ENCODE data around the gene TOB1.
A peak's percentile ranks its signal among the peaks of the same experiment; 100 is the strongest.

TOB1 gene

GRCh38 chr17:50867363-50868139, 1.4 kb upstream of the TOB1 start:
- ChIA-PET CTCF (interaction anchor here (0.5 to 5.7 kb wide), 9 partner anchors 10 to 363 kb away, joined by 3 to 35 read pairs (median 5); no protein-coding TSS in a partner anchor), POLR2A (interaction anchor here (1.0 to 4.0 kb wide), 30 partner anchors 9 to 470 kb away, joined by 3 to 106 read pairs (median 12); partner anchors contain the start of genes LRRC59, LUC7L3 and SPAG9)
- no peaks in the 10 kb centered on the region for H3K9me3 ChIP-seq (ENCODE audit: control insufficient read depth, insufficient read depth, low read depth, low read length)
- peaks cover 13 to 17% of the 10 kb centered on the region in 2 experiments; a peak in 2 of 3 replicates for H3K36me3 ChIP-seq (ENCODE audit: control insufficient read depth in 2 of 2, insufficient read depth in 1 of 2, low read length in 2 of 2)
- H3K4me3 ChIP-seq (ENCODE audit: low read depth, low read length) = peak overlapping the region; percentile 49
- peaks cover 23% of the 10 kb centered on the region for H3K4me1 ChIP-seq (ENCODE audit: control insufficient read depth, insufficient read depth, low read length)
- H3K27ac ChIP-seq (ENCODE audit: extremely low read depth, low read depth, low read length) = peak overlapping the region; percentile 99
- no peak for TF ChIP-seq ZNF18 (tag by site-specific recombination; IDR thresholded peaks at IDR 0.05)
- TF ChIP-seq ZNF37A (tag by site-specific recombination; IDR thresholded peaks at IDR 0.05) = no peak
- TF ChIP-seq ZFP41 (tag by site-specific recombination; IDR thresholded peaks at IDR 0.05; ENCODE audit: borderline replicate concordance) = no peak
- TF ChIP-seq ZEB2 (tag by site-specific recombination; IDR thresholded peaks at IDR 0.05) = peak; percentile 48
- TF ChIP-seq ZNF433 (tag by site-specific recombination; IDR thresholded peaks at IDR 0.05; ENCODE audit: low read depth) = no peak
- TF ChIP-seq KLF16 (tag by site-specific recombination; IDR thresholded peaks at IDR 0.05) = peak; percentile 39; the same call in 1 of the 2 replicates
- peak; percentile 56; the same call in 1 of the 2 replicates for TF ChIP-seq ZBTB21 (tag by site-specific recombination; IDR thresholded peaks at IDR 0.05)
- peak; percentile 89 for TF ChIP-seq ZBTB10 (tag by site-specific recombination; IDR thresholded peaks at IDR 0.05)
- TF ChIP-seq ZNF174 (tag by site-specific recombination; IDR thresholded peaks at IDR 0.05) = no peak
- TF ChIP-seq, protein P1, sequence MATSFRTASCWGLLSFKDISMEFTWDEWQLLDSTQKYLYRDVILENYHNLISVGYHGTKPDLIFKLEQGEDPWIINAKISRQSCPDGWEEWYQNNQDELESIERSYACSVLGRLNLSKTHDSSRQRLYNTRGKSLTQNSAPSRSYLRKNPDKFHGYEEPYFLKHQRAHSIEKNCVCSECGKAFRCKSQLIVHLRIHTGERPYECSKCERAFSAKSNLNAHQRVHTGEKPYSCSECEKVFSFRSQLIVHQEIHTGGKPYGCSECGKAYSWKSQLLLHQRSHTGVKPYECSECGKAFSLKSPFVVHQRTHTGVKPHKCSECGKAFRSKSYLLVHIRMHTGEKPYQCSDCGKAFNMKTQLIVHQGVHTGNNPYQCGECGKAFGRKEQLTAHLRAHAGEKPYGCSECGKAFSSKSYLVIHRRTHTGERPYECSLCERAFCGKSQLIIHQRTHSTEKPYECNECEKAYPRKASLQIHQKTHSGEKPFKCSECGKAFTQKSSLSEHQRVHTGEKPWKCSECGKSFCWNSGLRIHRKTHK (tag by site-specific recombination; IDR thresholded peaks at IDR 0.05) = no peak
- TF ChIP-seq SP3 (tag by site-specific recombination; IDR thresholded peaks at IDR 0.05) = peak; percentile 81
- TF ChIP-seq ZBTB1 (tag by site-specific recombination; IDR thresholded peaks at IDR 0.05) = no peak
- TF ChIP-seq ZNF555 (tag by site-specific recombination; conservative IDR thresholded peaks at IDR 0.05) = no peak
- peak; percentile 97 for TF ChIP-seq ZFHX2 (tag by site-specific recombination; conservative IDR thresholded peaks at IDR 0.05)
- TF ChIP-seq, protein P2, sequence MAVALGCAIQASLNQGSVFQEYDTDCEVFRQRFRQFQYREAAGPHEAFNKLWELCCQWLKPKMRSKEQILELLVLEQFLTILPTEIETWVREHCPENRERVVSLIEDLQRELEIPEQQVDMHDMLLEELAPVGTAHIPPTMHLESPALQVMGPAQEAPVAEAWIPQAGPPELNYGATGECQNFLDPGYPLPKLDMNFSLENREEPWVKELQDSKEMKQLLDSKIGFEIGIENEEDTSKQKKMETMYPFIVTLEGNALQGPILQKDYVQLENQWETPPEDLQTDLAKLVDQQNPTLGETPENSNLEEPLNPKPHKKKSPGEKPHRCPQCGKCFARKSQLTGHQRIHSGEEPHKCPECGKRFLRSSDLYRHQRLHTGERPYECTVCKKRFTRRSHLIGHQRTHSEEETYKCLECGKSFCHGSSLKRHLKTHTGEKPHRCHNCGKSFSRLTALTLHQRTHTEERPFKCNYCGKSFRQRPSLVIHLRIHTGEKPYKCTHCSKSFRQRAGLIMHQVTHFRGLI (tag by site-specific recombination; IDR thresholded peaks at IDR 0.05) = 0 out of 2 replicates have a peak, but pooled peaks have one; percentile 28
- no peak for TF ChIP-seq ZNF701 (tag by site-specific recombination; IDR thresholded peaks at IDR 0.05)
- no peak for TF ChIP-seq ZNF211 (tag by site-specific recombination; IDR thresholded peaks at IDR 0.05; ENCODE audit: low read depth)
- TF ChIP-seq ZBTB48 (tag by site-specific recombination; IDR thresholded peaks at IDR 0.05) = no peak
- no peak for TF ChIP-seq ZNF585B (tag by site-specific recombination; IDR thresholded peaks at IDR 0.05)
- no peak for TF ChIP-seq ZNF350 (tag by site-specific recombination; IDR thresholded peaks at IDR 0.05)
- no peak for TF ChIP-seq GLI4 (tag by site-specific recombination; IDR thresholded peaks at IDR 0.05)
- TF ChIP-seq ZNF426 (tag by site-specific recombination; IDR thresholded peaks at IDR 0.05) = no peak
- peak; percentile 99 for TF ChIP-seq PRDM10 (tag by site-specific recombination; IDR thresholded peaks at IDR 0.05)
- TF ChIP-seq SCRT2 (tag by site-specific recombination; IDR thresholded peaks at IDR 0.05) = peak; percentile 73
- TF ChIP-seq ZNF837 (tag by site-specific recombination; IDR thresholded peaks at IDR 0.05) = no peak

Data from HEK293 (cell line).